ENCODE results near the gene TRIP13.
"Not testable (repeated sequence)": the region's sequence is repeated elsewhere in the genome, so short reads cannot be mapped to it uniquely, and the experiment has no call there.

TRIP13 gene

GRCh38 chr5:900781-901180 lies 8.1 kb downstream of the TRIP13 start:
- DNase-seq = no peak

DNA sequence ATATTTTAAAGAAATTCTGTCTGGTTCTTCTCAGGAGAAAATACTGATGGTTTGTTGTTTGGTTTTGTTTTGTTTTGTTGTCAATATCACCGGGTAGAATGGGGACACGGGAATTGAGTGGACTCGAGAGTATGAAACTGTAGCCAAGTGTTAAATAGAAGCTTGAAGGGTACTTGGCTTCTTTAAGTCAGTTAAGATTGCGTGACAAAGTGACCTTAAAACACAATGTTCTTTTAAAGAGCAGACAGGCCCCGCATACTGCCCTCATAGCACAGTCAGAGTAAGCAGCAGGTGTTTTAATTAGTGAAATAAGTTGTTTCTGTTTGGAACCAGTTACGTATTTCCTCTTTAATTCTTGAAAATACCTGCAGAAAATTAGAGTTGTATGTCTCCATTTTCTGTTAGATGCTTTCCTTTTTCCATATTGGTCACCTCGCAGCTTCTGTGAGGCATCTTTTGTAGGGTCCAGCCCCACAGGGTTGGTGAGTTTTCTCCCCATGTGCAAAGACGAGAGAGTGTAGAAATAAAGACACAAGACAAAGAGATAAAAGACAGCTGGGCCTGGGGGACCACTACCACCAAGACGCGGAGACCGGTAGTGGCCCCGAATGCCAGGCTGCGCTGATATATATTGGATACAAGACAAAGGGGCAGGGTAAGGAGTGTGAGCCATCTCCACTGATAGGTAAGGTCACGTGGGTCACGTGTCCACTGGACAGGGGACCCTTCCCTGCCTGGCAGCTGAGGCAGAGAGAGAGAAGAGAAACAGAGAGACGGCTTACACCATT lies 9.6 kb downstream of the TRIP13 start:
- no peak for DNase-seq

DNA sequence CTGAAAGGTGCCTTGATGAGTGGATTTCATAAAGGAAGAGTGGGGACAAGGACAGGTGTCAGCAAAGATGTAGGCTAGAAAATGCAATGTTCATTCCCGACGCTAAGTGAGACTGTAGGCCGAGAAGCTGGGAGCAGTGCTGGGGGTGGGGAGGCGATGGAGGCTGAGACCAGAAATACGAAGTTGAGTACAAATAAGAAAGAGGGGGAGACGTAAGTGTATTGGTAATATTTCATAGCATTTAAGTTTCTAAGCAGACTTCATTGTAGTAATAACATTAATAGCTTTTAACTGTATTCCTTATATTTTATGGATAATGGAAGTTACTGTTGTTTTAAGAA lies 11.0 kb downstream of the TRIP13 start:
- no peak for DNase-seq

GRCh38 chr5:905139-905642 lies 12.5 kb downstream of the TRIP13 start:
- DNase-seq = no peak

- no peak for DNase-seq
Observed at GRCh38 chr5:907366-907910, 14.8 kb downstream of the TRIP13 start.

GRCh38 chr5:908172-908571 lies 15.5 kb downstream of the TRIP13 start:
- no peak for DNase-seq

DNA sequence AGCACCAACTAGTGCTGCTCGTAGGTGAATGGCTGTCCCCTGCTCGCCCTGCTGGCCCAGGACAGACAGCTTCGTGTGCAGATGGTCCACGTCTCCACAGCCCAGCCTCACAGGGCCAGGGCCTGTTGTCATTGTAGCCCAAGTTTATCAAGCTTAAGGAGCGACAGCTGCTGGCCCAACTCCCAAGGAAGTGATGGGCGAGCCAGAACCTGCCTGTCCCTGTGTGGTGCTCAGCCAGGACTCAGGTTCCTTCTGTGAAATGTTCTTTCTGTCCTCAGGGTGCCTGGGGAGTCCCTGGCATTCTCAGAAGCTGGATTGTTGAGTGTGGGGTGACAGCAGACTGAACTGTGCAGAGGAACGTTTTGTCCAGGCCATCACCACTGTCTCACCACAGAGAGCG lies 16.4 kb downstream of the TRIP13 start:
- no peak for DNase-seq

DNA sequence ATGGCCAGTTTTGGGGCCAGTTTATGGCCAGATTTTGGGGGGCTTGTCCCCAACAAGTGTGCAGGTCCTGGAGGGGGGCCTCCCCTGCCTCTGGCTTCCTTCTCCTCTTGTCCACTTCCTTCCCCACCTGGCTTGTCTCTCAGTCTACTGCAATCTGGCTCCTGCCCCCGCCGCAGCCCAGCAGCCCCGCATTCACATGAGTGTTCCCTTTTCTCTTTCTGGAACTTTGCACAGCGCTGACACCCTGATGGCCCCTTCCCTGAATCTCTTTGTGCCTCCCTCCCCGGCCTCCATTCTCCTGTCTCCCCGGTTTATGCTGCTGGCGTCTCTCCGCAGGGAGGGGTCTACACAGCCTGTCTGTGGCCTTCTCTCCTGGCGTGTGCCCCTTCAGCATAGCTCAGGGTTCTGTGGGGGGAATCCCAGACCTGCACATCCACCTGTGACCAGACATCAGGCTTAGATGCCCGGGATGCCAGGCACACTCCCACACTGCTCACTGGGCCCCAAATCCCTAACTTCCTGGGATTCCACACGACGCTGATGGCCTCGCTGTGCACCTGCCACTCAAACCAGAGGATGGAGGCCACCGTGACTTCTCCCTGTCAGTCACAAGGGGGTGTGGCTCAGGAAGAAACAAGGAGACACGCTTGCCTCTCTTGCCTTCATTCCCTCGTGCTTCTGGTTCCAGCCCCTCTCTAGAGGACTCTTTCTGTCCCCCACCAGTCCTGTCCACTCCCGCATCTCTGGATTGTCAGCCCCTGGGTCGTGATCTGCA lies 17.5 kb downstream of the TRIP13 start:
- no peak for DNase-seq

DNA sequence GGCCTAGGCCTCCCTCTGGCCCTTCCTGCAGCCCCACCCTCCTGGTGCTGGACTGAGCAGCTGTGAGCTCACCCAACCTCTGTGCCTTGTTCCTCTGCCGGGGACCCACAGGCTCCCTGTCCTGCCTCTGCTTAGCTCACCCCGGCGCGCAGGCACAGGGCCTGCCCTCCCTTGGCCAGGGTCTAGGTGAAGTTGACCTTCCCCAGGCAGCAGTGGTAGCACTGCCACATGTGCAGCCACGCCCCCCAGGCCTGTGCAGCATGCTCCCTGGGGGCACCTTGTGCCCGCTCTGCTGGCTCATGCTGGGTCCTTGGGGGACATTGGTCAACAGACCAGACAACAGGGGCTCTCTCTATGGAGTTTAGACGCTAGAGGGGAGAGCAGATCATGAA lies 18.1 kb downstream of the TRIP13 start:
- no peak for DNase-seq

DNA sequence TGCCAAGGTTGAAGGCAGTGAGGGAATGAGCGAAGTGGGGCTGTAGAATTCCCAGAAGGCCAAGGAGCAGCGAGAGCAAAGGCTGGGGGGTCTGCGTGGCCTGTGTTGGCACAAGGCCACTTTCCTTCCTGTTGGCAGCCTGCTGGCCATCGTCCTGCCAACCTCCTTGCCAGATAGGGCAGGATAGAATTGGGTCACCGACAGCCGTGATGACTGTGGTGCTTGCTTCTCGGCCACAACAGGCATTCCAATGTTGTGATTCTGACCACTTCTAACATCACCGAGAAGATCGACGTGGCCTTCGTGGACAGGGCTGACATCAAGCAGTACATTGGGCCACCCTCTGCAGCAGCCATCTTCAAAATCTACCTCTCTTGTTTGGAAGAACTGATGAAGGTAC lies 18.9 kb downstream of the TRIP13 start:
- no peak for DNase-seq

GRCh38 chr5:912280-913091 lies 19.8 kb downstream of the TRIP13 start:
- DNase-seq = no peak

DNA sequence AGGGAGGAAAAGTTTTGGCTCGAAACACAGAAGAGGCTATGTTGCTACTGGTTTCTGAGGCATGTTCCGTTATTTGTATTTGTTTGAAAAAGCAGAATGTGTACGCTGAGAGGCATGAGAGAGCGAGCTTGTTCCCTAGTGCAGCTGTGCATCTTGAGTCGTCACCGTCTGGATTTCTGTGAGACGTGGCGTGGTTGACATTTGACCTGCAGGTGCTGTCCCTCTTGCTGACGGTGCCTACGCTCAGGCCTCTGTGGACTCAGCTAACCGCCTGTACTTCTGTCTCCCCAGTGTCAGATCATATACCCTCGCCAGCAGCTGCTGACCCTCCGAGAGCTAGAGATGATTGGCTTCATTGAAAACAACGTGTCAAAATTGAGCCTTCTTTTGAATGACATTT lies 21.5 kb downstream of the TRIP13 start:
- DNase-seq = no peak

DNA sequence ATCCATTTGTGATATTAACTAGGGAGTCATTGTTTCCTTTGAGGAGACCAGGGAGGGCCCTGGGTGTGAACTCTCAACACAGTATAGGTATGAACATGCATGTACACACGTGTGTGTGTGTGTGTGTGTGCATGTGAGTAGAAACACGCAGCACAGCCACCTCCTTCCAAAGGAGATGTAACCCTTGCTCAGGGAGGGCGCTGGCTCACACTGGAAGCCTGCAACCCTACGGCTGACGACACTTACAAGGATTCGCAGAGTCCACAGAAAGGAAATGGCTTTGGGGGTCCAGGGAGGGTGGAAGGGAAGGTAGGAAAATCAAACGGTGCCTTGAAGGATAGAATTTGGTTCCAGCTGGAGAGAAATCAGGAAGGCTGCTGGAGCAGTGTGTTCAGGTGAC lies 21.9 kb downstream of the TRIP13 start:
- DNase-seq = no peak

DNA sequence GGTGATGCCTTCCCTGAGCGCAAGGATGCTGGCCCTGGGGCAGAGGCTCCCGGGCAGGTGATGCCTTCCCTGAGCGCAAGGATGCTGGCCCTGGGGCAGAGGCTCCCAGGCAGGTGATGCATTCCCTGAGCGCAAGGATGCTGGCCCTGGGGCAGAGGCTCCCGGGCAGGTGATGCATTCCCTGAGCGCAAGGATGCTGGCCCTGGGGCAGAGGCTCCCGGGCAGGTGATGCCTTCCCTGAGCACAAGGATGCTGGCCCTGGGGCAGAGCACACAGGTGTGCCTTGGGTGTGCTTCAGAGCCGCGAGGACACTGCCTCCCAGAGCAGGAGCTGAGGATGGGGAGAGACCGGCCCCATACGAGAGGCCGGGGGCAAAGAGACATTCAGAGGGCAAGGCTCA lies 22.7 kb downstream of the TRIP13 start:
- not testable (repeated sequence) for DNase-seq

DNA sequence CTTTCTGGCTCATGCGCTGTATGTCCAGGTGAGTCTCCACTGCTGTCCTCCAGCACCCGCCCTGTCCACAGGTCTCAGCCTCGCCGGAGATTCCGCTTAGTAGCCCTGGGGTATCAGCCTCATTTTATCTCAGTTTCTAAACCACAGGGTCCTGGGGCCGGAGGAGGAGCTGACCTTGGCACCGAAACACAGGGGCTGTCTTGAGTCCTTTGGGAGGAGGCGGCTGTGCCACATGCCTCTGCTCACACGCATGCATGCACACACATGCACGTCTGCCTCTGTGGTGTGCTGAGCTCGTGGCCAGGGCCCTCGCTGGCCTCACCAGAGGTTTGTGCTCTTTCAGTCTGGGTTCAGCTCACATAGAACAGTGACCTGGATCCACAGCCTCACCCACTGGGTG lies 23.3 kb downstream of the TRIP13 start:
- no peak for DNase-seq

DNA sequence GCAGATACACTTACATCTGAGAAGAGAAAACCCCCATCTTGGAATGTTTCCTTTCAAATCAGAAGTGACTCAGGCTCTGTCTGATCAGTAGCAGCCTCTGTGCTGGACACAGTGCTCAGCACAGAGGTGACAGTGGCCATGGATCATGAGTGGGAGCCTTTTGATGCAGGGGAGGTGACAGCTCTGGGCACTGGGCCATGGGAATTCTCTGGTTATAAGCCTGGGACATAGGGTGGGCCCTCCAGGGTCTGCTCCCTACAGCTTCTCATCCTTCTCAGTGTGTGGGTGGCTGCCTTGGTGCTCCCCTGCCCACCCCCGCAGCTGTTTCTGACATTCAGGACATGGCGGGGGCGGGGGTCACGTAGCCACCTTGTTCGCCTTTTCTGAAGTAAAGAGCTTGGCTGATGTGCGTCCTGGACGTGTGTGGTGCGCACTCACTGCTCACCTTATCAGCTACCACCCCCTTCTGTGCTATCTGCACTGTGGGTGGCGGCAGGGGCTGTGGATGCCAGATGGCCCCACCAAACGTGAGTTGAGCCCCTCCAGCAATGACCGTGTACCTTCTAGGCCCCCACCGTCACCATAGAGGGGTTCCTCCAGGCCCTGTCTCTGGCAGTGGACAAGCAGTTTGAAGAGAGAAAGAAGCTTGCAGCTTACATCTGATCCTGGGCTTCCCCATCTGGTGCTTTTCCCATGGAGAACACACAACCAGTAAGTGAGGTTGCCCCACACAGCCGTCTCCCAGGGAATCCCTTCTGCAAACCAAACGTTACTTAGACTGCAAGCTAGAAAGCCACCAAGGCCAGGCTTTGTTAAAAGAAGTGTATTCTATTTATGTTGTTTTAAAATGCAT lies 24.0 kb downstream of the TRIP13 start:
- no peak for DNase-seq

GRCh38 chr5:918717-919116 lies 26.0 kb downstream of the TRIP13 start:
- not testable (repeated sequence) for DNase-seq

GRCh38 chr5:919356-920000 lies 26.8 kb downstream of the TRIP13 start:
- no peak for DNase-seq

DNA sequence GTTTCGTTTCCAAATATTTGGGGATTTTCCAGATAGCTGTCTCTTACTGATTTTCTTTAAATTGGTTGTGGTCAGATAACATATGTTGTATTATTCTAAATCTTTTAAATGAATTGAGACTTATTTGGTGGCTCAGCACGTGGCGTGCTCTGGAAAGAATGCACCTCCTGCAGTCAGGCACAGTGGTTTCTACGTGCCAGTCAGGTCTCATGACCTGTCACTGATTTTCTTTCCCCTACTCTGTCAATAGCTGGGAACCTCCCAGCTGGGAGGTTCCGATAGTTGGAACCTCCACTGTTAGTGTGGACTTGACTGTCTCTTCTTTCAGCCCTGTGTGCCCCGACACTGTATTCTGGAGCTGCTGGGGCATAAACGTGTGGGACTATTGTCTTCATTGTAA lies 27.6 kb downstream of the TRIP13 start:
- DNase-seq = no peak

GRCh38 chr5:921456-922435 lies 29.1 kb downstream of the TRIP13 start:
- DNase-seq = no peak

All from inflammatory macrophage treated with lipopolysaccharide for 1 hour (primary cell).